Left lobe of liver (tissue), 2 donors: ENCODE measurements around the gene PID1. TPM values are rescaled to one million over a fixed set of nuclear protein-coding genes. Genes with fewer than 3 reads are reported as not detected.
"Not testable (repeated sequence)": the region's sequence is repeated elsewhere in the genome, so short reads cannot be mapped to it uniquely, and the experiment has no call there.

ENCODE experiments used
- ATAC-seq: fragments of 200-7000 bp; cut with Tn5 transposase; one replicate; pipeline ENCODE4 v1.9.1; 2020; ENCODE audit warnings: mild to moderate bottlenecking, moderate library complexity
- DNase-seq: peaks from one replicate; pipeline ENCODE4 v3.0.0-alpha.2; 2020; ENCODE audit warnings: low spot score
- total RNA-seq: library from RNA; stranded (reverse); gene quantifications from one replicate; pipeline ENCODE4 v1.2.1, GENCODE V29; 2021
- donor health status: DM: no; HTN: no; CAD: no; lungs with moderate emphysema.
- donor health status: DM: no; HTN: yes; CAD: no.

Gene PID1
- total RNA-seq, 1 donor from 2014 or later, result 83.3 TPM

DNA sequence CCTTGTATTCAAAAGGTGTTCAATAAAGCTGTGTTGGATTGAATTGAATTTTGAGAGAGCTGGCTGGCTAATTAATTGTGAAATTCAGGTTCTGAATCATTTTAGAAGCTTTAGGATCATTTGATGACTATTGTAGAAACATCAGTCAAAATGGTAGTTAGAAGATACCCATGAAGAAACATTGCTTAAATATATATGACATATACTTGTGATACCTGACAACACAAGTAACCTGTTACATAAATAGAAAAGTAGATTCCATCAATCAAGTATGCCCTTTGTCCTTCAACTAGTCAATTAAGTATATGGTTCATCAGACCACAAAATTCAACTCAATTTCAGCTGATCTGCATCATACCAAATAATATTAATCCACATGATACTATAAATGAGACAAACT lies 185.6 kb downstream of the PID1 start:
- no peak for DNase-seq
- no peak for ATAC-seq

DNA sequence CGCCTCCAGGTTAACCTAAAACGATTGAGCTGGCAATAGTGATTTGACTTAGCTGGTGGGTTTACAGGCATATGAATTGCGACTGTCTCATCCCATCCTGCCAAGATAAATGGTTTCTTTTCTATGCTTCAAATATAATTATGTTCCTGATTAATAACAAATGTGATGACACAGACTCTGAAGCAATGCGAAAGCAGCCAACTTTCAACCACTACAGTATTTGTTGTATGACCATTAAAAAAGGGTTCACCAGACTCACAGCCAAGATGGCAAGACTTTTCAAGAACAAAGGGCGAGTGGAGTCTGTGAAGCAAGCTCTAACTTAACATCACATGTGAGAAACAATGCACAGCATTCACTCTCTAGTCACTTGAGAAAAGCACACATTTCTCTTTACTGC lies 186.6 kb downstream of the PID1 start:
- no peak for DNase-seq
- no peak for ATAC-seq

- peak; percentile 81 for ATAC-seq
These were observed 187.3 kb downstream of the PID1 start for GRCh38 chr2:229083606-229084340.

DNA sequence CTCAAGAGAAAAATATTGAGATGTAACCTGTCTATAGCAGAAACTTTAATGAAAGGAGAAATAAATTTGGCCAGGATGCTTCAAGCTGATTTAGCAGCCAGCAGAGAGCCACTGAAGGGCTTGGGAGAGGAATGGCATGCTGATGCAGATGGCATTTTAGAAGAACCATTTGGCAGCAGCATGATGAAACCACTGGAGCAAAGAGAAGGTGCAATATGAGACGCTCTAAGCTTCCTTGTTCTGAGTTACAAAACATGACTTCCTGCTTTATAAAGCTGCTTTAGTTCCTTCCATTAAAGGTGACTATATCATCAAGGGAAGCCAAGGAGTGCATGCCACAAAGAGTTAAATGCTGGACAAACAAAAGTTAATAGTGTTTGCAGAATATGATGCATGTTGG lies 189.7 kb downstream of the PID1 start:
- no peak for DNase-seq
- ATAC-seq, result no peak

More at GRCh38 chr2:229083606-229084340, 187.3 kb downstream of the PID1 start:
- no peak for DNase-seq

- no peak for DNase-seq
- ATAC-seq, result no peak
These were observed 190.9 kb downstream of the PID1 start for GRCh38 chr2:229080172-229080571.

- not testable (repeated sequence) for DNase-seq, ATAC-seq
These were observed 194.2 kb downstream of the PID1 start for GRCh38 chr2:229076886-229077285.

DNA sequence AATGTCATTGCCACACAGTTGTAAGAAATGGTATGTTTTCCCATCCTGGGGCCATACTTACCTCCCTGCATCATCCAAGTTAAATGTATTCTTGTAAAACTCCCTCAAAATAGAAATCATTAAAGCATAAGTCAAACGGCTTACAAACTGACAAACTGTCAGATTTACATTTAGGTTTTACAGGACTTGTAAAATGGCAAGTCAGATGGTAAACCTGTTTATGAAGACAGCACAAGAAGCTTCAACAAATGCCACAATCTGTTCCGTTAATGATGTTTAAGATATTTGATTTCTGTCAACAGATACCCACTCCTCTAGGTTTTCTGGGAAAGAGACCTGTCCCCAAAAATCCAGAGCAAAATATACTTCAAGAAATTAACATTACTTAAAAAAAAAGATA lies 197.2 kb downstream of the PID1 start:
- no peak for DNase-seq
- no peak for ATAC-seq

GRCh38 chr2:229071292-229071976 lies 199.7 kb downstream of the PID1 start:
- ATAC-seq (no peak), DNase-seq (no peak)

DNA sequence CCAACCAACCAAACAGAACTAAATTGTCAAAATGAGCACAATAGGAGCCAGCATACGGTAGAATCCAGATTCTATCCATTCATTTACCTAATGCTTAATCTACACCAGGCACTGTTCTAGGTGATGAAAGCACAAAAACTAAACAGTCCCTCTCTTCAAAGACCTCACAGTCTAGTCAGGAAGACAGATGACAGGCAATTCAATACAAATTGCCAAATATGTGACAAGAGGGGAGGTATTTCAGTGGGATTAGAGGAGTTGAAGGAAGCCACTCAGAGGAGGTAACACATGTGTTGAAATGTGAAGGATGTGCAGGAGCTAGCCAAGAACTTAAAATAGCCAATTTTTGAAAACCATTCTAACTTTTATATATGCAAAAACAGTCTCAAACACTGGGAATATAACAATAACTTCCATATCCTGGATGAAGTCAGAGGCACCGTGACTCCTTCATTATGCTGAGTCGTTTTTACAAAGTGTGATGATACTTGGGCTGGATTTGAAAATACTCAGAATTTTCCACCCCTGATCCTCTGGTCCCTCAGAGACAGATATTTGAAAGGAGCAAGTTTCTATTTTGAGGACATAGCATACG lies 204.9 kb downstream of the PID1 start:
- DNase-seq (no peak), ATAC-seq (no peak)

DNA sequence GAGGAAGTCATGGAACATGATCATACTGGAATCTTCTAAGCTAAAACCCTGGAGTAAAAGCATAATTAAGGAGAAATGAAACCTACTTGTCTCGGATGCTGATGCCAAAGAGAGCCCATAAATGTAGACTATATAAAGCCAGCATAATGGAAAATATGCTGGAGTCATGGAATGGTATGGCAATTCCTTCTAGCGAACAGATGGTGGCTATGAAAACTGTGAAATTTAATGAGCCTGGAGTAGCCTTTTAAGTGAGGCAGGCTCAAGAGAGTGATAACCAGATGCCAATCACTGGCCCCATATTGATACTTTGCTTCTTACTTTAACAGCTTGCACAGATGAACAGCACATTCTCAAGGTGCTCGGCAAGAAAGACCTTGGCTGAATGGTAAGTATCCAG lies 206.3 kb downstream of the PID1 start:
- DNase-seq (no peak), ATAC-seq (no peak)

- ATAC-seq (no peak), DNase-seq (no peak)
These were observed 210.9 kb downstream of the PID1 start for GRCh38 chr2:229060147-229060546.

DNA sequence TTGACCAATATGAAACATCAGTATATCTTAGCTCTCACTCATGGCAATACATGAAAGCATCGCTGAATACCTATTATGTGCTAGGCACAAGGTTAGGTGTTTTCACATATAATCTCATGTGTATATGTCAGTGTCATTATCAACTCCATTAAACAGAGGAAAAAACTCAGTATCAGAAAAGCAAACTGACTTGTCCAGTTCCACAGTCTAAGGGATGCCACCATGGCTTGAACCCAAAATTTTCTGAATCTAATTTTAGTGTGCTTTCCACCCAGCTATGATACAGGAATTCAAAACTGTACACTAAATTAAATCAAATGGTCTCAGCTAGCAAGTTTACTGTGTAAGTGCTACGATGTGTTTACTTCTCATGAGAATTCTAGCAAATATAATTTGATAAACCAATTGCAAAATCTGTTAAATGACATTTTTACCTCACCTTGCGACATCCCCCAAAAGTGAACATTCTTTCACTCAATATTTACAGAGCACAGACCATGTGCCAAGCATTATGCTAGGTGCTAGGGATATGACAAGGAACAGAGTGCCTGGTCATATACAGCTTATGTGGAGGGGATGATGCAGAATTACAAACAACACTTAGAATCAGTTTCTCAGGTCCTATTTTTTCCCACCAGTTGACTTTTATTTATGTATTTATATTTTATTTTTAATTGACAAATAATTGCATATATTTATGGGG lies 211.6 kb downstream of the PID1 start:
- no peak for DNase-seq
- ATAC-seq, result peak; percentile 81

GRCh38 chr2:229057976-229058553 lies 213.0 kb downstream of the PID1 start:
- DNase-seq, result no peak
- ATAC-seq, result peak; percentile 43

DNA sequence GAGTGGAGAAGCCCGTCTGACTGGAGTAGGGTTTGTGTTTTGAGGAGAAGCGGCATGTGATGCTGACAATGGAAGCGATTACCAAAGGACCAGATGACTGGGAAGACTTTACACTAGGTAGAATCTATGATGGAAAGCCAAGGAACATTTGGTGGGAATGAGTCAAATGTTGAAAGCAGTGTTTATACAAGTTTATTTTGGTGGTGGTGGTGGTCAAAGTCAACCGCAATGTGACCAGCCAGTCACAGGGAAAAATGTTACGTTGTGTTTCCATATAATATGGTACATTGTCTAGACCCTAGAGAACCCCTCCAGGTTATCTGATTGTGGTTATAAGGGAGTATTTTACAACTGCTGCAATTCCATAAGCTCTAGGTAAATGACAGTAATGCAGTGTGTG lies 216.8 kb downstream of the PID1 start:
- ATAC-seq (no peak), DNase-seq (no peak)

DNA sequence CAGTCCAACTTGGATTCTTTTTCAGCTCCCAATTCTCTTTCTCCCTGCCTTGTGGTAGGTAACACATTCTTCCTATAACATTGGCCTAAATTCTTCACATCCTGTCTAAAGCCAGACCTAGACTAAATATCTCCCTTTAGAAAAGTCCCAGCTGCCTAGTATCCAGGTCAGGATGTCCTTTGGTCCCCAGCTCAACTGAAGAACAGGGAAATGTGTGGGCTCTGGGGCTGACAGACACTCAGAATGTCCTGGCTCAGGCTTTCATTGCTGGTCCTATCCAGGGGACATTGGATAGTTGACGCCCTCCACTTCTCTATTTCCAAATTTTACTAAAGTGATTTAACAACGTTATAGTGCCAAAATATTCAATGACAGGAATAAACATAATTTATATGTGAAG lies 219.3 kb downstream of the PID1 start:
- DNase-seq, result no peak
- ATAC-seq, result no peak

- ATAC-seq (no peak), DNase-seq (no peak)
These were observed 221.0 kb downstream of the PID1 start for GRCh38 chr2:229050133-229050532.

- DNase-seq, result no peak
- ATAC-seq, result no peak
These were observed 223.0 kb downstream of the PID1 start for GRCh38 chr2:229048134-229048533.

- peak; percentile 30 for ATAC-seq
These were observed 225.4 kb downstream of the PID1 start for GRCh38 chr2:229045671-229046070.

GRCh38 chr2:229044581-229044980 lies 226.5 kb downstream of the PID1 start:
- ATAC-seq, result no peak
- no peak for DNase-seq

More at GRCh38 chr2:229045671-229046070, 225.4 kb downstream of the PID1 start:
- no peak for DNase-seq

- DNase-seq (no peak), ATAC-seq (peak; percentile 18)
These were observed 227.4 kb downstream of the PID1 start for GRCh38 chr2:229043681-229044080.

DNA sequence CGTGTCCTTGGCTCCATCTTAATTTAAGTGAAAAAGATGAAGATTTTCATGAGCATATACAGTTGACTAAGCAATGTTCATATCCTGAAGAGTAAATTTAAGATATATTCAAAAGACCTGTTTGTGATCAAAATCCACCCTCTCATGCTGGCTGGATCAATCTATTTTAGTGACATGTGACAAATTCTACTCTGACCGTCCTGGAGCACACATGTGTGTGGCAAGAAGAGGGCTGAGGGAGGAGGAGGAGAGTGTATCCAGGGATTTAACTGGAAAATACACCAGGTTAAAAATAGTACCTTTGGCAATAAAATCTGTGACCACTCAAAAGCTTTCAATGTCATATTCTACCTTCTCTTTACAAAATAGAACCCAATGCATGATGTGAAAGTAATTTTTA lies 228.7 kb downstream of the PID1 start:
- DNase-seq (no peak), ATAC-seq (peak; percentile 87)
